ENCODE results near the gene OLIG2. TPM values are rescaled to one million over a fixed set of nuclear protein-coding genes. Genes with fewer than 3 reads are reported as not detected.

OLIG2 gene
- total and polyA plus RNA-seq, 2 of the 4 experiments (the other 2 are of a cell fraction) = not detected

- peaks cover 20% of the 10 kb centered on the region for H3K27me3 ChIP-seq (ENCODE audit: control insufficient read depth, insufficient read depth, low read length)
- H2AFZ ChIP-seq (replicated peaks; ENCODE audit: low read length, poor library complexity) = no peak overlapping the region
- H3K27ac ChIP-seq (ENCODE audit: insufficient read depth, low read length) = no peak overlapping the region
- no peaks in the 10 kb centered on the region for H3K9me3 ChIP-seq (ENCODE audit: control insufficient read depth, insufficient read depth, low read length)
- no peak overlapping the region for H4K91ac ChIP-seq (ENCODE audit: insufficient read depth, low read depth, low read length)
- H3K36me3 ChIP-seq (ENCODE audit: control insufficient read depth, insufficient read depth, low read length) = no peaks in the 10 kb centered on the region
- POLR2A ChIA-PET (ENCODE audit: unreplicated experiment) = no interaction called here
- in situ Hi-C loops (cut with MboI; ENCODE audit: low sequenced_read_pairs) = no loop called here
- H2BK5ac ChIP-seq (ENCODE audit: low read depth, low read length, poor library complexity, severe bottlenecking) = no peak overlapping the region
- H3K14ac ChIP-seq (replicated peaks; ENCODE audit: low read depth, low read length) = no peak overlapping the region
- no peak overlapping the region for H2AK9ac ChIP-seq (replicated peaks; ENCODE audit: low read depth, low read length, poor library complexity)
- no peak overlapping the region for H3K23ac ChIP-seq (ENCODE audit: low read depth, low read length)
- no peak overlapping the region for H2BK120ac ChIP-seq (ENCODE audit: low read depth, low read length)
- WGBS, 2 experiments (ENCODE audit: extremely low coverage in 2 of 2, insufficient read length in 1 of 2) = no CpG with 5 or more reads among the region's 3 CpGs
- H4K8ac ChIP-seq (ENCODE audit: low read depth in 2 of 2, low read length in 2 of 2) = no peak overlapping the region
- no peaks in the 10 kb centered on the region for H3K79me1 ChIP-seq (ENCODE audit: low read depth in 1 of 2, low read length in 2 of 2)
- H3K18ac ChIP-seq (ENCODE audit: low read depth, low read length) = no peak overlapping the region
- H3K56ac ChIP-seq (ENCODE audit: extremely low read depth, insufficient read depth, low read length) = no peak overlapping the region
- BruUV-seq (replicated peaks) = no TSS peak
- no peaks in the 10 kb centered on the region for H3K9me1 ChIP-seq (ENCODE audit: insufficient read depth, low read length)
- H3K4me2 ChIP-seq (ENCODE audit: low read depth, low read length) = no peak overlapping the region
- no peak for TF ChIP-seq RAD21 (IDR thresholded peaks at IDR 0.05; ENCODE audit: low read length)
- peak; percentile 55; the same call in 1 of the 2 replicates for TF ChIP-seq CEBPB (IDR thresholded peaks at IDR 0.05; ENCODE audit: low read depth, low read length)
- TF ChIP-seq USF2 (IDR thresholded peaks at IDR 0.05; ENCODE audit: low read depth, low read length) = 0 out of 2 replicates have a peak, but pooled peaks have one; percentile 25
- TF ChIP-seq BHLHE40 (IDR thresholded peaks at IDR 0.05; ENCODE audit: low read depth, low read length) = 0 out of 2 replicates have a peak, but pooled peaks have one; percentile 10
- TF ChIP-seq FOS (IDR thresholded peaks at IDR 0.05; ENCODE audit: low read depth, low read length) = peak; percentile 66
- no peak for TF ChIP-seq MAZ (IDR thresholded peaks at IDR 0.05; ENCODE audit: borderline replicate concordance, low read depth, low read length)
- ATAC-seq (ENCODE audit: low read depth) = no peak
- H2AK5ac ChIP-seq (ENCODE audit: low read depth, low read length) = no peak overlapping the region
- no peak overlapping the region for H3K9ac ChIP-seq (ENCODE audit: low read depth, low read length)
- no peak overlapping the region for H3K4ac ChIP-seq (ENCODE audit: low read depth, low read length)
- H2BK15ac ChIP-seq (ENCODE audit: low read depth, low read length) = no peak overlapping the region
- H2BK20ac ChIP-seq (ENCODE audit: low read depth, low read length) = no peak overlapping the region
- dilution Hi-C loops (cut with HindIII; ENCODE audit: low sequenced_read_pairs, unreplicated experiment) = no loop called here
- H4K5ac ChIP-seq (ENCODE audit: low read depth, low read length) = no peak overlapping the region
- H3K4me3 ChIP-seq (ENCODE audit: insufficient read depth, low read depth, low read length) = no peak overlapping the region
- intact Hi-C loops (cut with micrococcal nuclease) = no loop called here
- no peaks in the 10 kb centered on the region for H3K4me1 ChIP-seq (ENCODE audit: control insufficient read depth, insufficient read depth, low read length)
- H4K20me1 ChIP-seq (ENCODE audit: insufficient read depth, low read length) = no peaks in the 10 kb centered on the region
- CTCF ChIA-PET = no interaction called here
- DNase-seq = peak; percentile 75
These were observed 14.3 kb upstream of the OLIG2 start for GRCh38 chr21:33011462-33011861.
